ENCODE measurements around the gene HEG1.
"Not testable (repeated sequence)": the region's sequence is repeated elsewhere in the genome, so short reads cannot be mapped to it uniquely, and the experiment has no call there.

HEG1 gene, protein sequence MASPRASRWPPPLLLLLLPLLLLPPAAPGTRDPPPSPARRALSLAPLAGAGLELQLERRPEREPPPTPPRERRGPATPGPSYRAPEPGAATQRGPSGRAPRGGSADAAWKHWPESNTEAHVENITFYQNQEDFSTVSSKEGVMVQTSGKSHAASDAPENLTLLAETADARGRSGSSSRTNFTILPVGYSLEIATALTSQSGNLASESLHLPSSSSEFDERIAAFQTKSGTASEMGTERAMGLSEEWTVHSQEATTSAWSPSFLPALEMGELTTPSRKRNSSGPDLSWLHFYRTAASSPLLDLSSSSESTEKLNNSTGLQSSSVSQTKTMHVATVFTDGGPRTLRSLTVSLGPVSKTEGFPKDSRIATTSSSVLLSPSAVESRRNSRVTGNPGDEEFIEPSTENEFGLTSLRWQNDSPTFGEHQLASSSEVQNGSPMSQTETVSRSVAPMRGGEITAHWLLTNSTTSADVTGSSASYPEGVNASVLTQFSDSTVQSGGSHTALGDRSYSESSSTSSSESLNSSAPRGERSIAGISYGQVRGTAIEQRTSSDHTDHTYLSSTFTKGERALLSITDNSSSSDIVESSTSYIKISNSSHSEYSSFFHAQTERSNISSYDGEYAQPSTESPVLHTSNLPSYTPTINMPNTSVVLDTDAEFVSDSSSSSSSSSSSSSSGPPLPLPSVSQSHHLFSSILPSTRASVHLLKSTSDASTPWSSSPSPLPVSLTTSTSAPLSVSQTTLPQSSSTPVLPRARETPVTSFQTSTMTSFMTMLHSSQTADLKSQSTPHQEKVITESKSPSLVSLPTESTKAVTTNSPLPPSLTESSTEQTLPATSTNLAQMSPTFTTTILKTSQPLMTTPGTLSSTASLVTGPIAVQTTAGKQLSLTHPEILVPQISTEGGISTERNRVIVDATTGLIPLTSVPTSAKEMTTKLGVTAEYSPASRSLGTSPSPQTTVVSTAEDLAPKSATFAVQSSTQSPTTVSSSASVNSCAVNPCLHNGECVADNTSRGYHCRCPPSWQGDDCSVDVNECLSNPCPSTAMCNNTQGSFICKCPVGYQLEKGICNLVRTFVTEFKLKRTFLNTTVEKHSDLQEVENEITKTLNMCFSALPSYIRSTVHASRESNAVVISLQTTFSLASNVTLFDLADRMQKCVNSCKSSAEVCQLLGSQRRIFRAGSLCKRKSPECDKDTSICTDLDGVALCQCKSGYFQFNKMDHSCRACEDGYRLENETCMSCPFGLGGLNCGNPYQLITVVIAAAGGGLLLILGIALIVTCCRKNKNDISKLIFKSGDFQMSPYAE (N-terminal part only)

DNA sequence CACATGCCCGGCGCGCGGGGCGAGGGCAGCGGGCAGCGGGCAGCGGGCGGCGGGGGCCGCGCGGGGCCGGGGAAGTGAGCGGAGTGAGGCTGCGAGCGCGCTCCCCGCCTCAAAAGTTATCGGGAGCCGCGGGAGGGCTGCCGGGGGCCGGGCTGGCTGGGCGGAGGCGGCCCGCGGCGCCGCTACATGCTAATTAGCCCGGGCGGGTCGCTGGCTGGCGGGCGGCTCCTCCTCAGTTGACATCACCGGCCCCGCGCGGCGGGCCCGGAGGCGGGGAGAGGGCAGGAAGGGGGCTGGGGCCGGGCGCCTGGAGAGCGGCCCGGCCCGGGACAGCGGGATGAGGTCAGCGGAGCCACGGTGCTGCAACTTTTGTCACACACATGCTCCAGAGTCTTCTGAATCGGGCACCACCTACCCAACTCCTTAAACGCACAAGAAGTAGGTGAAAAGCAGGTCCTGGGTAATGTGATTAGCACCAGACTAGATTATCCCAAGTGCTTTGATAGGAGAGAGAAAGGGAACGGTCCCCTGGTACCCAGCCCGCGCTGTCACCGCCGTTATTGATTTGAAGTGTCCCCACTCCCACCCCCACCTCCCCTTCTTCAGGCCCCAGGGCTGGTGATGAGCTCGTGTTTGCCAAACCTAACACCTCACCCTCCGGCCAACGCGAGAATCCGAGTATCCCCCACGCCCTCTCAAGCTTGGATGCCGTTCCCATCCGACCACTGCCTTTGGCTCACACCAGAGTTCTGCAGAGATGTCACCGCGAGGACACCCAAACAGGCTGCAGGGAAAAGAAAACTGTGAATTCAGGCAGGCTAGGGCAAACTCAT, at the start of gene HEG1:
Gene HEG1 (minus strand): TSS at position 85 of the 833 bp plus-strand sequence. CDS start 107 bp downstream, outside the sequence.
- DNase-seq: peak; percentile 75 to 76

DNA sequence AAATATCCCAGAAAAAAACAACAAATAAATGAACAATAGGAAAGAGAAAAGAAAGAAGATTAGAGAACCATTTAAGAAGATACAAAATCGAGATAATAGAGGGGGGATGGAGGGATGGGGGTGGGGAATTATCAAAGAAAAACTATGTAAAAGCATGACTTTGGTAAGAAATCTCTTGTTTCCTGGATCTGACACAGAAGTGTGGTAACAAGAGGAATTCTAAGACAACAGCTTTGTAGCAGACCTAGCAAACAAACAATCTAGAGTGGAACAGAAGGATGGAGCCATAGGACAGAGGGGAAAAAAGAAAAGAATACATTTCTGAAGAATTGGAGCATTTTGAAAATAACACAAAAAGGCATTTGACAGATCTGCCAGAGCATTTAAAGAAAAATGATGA, 49.3 kb upstream of the HEG1 start:
- DNase-seq: no peak

DNA sequence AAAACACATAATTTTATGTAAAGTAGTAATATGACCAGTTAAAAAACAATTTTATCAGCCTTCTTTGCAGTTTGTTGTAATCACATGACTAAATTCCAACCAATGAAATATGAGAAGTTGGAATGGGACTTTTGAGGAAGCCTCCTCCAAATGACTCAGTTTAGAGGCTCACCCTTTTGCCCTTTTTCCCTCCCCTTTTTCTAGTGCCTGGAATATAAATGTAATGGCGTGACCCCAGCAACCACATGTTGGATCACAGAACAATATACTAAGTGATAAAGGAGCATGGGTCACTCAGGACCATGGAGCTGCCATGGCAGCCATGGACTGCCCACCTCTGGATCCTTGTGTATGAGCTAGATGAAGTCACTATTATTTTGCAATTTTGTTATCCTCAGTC, 48.8 kb upstream of the HEG1 start:
- DNase-seq: no peak

DNA sequence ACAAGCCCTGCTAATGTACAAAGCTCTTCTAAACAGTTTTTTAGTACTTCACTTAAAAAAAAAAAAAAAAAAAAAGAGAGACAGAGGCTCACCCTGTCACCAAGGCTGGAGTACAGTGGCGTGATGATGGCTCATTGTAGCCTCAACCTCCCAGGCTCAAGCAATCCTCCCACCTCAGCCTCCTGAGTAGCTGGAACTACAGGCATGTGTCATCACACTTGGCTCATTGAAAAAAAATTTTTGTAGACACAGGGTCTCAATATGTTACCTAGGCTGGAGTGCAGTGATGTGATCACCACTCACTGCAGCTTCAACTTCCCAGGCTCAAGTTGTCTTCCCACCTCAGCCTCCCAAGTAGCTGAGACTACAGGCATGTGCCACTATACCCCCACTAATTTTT, 47.6 kb upstream of the HEG1 start:
- DNase-seq: no peak

DNA sequence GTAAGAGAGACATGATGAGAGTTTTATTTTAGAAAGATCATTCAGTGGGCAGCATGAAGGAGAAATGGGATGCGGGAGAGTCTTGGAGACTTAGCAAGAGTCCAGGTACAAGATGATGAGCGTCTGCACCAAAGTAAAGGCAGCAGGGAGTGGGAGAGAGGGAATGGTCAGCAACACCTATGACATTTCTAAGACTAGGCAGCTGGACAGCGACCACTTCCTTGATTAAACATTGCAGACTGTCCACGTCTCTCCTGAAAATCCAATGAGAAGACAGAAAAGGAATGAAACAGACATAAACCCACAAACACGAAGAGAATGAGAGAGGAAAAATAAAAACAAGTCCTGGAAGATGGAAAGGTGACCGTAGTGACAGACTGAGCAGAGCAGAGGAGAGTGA, 46.7 kb upstream of the HEG1 start:
- DNase-seq: no peak

DNA sequence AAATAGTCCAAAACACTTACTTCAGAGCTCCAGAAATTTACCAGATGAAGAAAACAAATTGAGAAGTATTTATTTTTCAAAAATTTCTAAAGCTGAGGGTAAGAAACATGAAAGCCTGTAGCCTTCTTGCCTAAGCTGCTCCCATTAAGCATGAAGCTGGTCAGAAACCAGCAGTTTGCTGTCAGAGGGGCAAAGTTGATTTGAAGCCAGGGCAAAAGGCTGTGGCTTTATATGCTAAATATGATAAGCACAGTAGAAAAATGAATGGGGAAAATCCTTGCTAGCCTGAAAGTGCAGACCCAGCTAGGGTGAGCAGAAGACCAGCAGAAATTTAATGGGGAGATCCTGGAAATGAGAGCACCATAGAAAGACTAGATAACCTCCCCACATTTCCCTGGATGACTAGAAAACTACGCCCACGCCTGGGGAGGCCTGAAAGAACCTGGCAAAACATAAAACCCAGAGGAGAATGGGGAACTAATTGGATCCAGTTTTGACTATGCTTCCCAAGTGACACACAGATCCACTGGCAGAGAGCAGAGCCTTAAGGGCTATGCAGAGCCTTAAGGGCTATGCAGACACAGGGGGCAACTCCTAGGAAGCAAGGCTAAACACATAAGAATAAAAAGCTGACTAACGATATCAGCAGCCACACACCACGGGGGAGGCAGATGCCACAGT, 43.0 kb upstream of the HEG1 start:
- no peak for DNase-seq

DNA sequence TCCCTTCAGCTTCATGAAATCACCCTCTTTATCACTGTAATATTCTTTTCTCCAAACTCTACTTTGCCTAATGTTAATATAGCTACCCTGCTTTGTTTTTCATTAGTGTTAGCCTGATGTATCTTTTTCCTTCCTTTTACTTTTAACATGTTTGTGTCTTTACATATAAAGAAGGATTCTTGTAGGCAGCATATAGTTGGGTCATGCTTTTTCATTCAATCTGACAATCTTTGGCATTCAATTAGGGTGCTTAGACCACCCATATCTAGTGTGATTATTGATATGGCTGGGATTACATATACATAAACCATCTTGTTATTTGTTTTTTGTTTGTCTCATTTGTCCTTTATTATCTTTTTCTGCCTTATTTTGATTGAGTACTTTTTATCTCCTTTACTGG, 34.9 kb upstream of the HEG1 start:
- DNase-seq: no peak

DNA sequence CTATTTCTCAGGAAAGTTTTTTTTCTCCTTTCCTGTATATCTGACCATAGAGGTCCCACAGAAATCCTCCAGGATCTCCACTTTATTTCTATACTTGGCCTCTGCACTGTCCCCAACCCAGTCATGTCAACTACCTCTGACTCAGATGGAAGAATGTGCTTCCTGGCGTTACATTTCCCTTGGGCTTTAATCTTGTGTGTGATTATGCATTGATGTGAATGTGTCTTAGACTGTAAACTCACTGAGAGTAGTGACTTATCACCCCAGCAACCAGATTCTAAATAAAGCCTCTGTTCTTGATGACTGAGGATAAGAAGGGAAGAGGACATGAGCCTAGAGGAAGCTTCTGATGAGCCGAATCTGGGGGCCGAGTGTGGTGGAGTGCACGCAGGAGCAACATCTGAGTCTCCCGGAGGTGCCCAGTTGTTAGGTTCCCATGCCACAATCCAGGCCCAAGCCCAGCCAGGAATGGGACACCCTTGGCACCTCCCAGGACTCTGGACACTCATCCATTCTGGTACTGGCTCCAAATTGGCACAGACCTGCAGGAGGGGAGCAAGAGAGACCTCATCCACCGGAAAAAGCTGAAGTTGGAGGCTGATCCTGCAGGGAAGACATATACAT, 32.1 kb upstream of the HEG1 start:
- no peak for DNase-seq

DNA sequence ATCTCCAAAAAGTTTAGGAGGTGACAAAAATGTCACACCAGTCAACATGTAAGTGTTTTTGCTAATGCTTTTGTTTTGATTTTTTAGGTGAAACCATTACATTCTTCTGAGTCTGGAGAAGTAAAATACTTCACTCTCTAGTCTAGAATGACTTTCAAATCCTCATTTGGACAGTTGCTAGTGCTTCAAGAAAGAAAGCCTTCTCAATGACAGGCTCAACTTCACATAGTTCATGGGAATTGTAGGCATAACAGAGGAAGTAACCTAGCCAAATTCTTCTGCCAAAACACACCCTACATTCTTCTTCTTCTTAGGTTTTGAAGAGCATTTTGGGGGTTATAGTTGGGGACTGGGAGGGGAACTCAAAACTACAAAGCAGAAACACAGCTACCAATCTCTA, 29.4 kb upstream of the HEG1 start:
- DNase-seq: no peak

DNA sequence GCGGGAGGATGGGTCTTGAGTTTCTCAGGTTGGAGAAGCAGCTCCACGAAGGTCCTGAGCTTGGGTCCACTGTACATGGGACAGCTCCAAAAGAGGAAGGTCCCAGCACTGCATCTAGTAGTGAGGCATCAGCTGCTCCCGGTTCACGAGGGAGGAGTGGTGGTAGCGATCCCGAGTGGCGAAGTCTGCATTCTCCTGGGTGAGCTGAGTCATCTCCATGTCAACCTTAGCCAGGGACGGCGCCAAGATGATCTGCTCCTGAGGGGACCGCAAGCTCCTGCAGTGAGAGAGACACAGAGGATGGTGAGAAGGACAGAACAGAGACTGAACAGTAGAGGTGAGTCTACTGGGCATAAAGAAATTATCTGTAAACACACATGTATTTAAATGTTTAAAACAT, 28.0 kb upstream of the HEG1 start:
- no peak for DNase-seq

DNA sequence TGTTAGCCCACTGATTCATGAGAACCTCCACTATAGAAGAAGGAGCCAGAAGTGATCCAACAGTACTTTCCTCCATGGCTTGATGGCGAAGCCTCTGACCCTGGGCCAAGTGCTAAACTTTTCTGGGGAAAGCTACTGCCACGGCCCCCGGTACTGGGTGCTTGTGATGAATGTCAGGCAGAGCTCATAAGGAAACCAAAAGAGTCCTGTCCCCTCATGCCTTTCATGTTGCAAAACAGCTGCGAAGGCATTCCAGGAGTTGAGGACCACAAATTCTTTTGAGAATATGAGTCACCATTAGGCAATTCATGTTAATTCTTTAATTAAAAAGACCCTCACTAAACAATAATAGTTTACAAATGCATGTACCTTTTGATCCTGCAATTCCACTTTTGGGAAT, 26.5 kb upstream of the HEG1 start:
- DNase-seq: not testable (repeated sequence)

DNA sequence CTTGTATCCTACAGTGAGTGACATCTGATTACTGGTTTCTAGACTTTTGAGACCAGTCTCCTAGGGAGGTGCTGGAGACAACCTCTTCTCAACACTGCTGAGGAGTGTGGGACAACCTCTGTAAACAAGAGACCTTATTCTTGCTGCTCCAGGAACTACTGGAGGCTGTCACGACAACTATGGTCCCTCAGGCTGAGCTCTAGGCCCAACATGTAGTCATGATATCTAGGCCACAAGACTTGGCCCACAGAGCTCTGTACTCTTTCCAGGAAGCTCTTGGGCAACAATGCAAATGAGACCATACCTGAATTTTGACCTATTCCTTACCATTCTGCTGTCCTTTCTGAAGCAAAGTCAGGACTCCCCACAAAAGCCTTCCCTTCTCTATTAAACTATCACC, 24.3 kb upstream of the HEG1 start:
- no peak for DNase-seq

DNA sequence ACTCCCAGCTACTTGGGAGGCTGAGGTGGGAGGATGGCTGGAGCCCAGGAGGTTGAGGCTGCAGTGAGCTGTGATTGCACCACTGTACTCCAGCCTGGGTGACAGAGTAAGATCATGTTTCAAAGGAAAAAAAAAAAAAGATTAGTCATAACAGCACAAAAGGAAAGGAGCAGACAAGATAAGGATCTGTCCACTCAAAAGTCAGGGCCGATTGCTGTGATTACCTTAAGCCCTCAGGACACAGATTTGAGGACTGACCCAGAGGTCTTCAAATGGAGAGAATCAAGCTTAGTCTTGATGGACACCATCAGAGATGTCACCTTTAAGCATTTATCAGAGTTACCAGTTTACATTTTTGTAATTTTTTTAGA, 23.9 kb upstream of the HEG1 start:
- DNase-seq: no peak

DNA sequence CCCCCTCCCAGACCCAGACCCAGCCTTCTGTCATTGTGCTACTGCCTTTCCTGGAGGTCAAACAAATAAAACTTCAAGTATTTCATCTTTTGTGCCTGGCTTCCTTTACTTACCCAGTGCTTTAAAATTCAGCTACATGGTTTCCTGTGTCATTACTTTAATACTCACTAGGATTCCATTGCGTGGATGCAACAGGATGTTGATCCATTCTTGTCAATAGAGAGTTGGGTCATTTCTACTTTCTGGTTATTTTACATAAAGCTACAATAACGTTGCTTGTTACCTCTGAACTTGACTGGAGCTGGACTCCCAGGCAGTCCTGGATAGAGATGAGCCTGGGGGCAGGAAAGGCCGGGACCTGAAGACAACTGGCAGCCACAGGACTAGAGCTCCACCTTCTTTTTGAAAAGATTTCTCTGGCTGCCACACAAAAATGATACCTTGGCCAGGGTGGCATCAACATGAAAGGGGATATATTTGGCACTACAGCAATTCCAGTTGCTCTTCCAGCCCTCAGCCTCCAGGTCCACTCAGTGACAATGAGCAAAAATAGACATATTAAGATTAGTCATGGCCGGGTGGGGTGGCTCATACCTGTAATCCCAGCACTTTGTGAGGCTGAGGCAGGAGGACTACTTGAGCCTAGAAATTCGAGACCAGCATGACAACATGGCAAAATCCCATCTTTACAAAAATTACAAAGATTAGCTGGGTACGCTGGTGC, 23.3 kb upstream of the HEG1 start:
- DNase-seq: no peak

DNA sequence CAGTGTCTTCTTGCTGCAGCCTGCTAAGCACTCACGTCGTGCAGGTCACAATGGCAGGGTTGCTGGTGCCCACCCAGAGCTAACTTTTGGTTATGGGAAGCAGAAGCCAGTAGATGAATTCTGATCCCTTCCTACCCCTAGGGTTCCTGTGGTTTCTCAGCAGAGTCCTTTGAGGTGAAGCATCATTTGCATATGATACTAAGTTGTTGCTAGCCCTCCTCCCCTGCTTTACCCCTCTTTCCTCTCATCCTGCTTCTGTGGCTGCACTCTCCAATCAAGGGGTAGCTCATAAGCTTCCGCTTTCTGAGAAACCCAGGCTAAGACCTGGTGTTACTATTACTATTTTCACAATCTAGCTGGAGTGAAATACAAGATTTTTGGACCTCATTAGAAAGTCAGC, 22.1 kb upstream of the HEG1 start:
- no peak for DNase-seq

DNA sequence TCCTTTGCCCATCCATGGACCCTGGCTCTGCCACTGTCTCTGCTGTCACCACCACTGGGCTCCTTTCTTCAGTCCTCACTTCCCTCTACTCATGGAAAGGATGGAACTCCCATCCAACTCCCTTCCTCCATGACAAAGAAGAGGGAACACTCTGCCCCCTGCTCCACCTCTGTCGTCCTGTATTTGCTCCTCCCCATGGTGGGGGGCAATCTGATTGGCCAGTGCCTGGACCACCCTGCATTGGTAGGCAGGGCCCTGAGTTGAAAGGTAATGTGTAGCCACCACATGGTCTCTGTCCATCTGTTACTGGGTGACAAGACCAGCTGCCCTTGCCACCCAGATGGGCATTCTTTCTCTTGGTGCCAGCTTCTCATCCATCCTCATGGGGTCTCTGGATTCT, 20.7 kb upstream of the HEG1 start:
- DNase-seq: no peak

DNA sequence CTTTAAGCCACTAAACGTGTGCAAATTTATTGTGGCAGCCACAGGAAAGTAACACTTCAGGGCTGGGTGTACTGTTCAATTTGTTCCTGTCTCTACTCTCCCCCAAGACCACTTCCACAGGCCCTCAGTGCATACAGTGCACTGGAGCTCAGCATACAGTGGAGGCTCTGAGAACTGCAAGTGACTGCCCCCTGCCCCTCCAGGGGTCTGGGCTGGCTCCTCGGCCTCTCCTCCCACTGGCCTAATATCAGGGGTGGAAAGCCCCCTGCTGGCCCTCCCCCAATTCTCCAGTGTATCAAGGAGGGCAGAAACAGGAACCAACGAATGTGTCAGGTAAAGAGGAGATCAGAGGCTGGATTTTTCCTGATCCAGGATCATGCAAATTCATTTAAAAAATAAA, 19.9 kb upstream of the HEG1 start:
- no peak for DNase-seq

DNA sequence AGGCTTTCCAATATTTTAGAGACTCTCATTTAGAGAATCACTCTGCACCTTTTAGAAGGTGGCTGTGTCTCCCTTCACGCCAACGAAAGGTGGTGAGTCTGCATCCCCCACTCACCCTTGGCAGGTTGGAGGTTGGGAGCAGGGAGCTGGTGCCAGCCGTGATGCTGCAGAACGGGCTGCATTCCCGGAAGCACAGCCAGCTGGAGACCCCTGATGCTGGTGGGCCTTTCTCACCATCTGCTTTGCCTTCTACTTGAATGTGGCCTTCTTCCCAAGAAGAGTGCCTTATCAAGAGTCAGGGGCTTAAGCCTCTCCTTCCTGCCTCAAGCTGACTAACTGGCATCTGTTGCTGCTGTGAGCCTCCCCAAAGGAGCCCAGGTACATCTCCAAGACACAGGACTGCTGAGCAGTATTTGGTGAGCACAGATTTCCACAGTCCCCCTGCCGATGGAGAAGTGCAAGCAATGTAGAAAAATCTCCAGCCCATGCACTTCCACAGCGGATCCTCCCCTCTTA, 17.7 kb upstream of the HEG1 start:
- no peak for DNase-seq

DNA sequence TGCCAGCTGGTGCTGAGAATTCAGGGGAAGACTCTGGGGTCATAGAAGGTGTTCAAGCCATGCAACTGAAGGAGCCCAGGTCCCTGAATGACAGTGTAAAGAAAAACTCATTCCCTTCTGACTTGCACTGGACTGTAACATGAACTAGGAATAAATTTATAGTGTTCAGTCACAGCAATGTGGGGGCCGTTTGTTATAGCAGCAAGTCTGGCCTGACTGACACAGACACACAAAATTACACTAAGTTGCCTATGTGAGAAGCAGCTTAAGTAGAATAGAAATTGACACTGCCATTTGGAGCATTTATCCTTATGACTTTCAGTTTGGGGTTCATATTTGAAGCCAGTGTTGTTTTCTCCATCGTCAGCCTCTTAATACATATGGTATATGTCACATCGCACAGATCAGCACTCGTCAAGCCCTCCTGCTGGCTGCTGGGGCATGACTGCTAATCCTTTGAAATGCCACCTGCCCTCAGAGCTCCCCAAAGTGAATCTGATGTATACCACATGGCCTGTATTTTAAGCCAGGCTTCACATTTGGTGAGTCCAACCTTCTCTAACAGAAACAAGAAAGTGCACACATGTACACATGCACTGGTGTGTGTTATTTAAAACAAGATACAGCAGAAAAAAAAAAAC, 17.1 kb upstream of the HEG1 start:
- DNase-seq: no peak

DNA sequence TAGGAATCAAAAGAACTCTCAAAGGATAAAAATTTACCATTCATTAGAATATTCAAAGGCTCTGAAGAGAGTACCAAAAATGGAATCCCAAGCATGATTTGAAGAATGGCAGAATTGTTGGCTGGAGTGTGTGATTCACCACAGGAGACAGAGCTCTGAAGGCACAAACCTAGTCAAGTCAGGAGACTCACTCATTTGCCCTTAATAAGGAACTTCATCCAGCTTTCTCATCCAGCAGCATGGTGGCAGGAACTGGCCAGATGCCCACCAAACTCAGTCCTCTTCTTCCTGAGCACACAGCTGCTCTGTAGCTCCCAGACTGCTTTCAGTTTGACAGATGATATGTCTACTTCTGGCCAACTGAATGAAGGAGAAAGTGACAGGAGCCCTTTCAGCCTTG, 16.5 kb upstream of the HEG1 start:
- DNase-seq: no peak

All from CD4-positive, alpha-beta T cell treated with Interleukin-1 beta for 1 hour (primary cell).